ENCODE data around the gene BAZ2B.

The BAZ2B gene

DNA sequence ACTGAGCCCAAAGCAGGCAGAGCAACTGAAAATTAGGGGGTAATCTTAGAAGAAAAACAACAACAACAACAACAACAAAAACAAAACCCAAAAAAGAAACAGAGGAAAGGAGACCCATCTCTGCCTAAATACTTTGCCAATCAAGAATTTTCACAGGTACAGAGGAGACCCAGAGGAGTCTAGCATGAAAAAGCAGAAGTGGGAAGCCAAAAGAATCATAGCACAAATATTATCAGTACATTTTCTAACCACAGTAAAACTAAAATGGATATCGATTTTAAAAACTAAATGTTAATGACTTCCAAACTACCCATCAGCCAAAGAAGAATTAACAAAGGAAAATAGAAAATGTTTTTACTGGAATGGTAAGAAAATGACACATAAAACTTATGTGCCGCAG is 148.1 kb downstream of the BAZ2B start:
- no peak for DNase-seq

DNA sequence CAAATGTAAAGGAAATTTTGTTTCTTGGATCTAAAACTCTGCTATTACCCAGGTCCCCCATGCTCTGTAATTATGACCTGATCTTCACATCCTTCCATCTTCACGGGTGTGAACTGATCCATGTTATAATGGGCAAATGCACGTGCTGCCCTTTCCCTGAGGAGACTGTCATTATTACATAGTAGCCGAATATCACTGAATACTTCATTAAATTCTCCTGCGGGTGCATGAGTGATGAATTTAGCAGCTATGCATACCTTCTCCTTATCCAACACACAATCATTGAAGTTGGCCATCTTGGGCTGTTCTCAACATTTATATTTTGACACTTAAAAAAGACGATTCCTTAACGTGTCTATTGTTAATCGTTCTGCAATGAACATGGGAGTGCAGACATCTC is 153.4 kb downstream of the BAZ2B start:
- DNase-seq, result no peak

DNA sequence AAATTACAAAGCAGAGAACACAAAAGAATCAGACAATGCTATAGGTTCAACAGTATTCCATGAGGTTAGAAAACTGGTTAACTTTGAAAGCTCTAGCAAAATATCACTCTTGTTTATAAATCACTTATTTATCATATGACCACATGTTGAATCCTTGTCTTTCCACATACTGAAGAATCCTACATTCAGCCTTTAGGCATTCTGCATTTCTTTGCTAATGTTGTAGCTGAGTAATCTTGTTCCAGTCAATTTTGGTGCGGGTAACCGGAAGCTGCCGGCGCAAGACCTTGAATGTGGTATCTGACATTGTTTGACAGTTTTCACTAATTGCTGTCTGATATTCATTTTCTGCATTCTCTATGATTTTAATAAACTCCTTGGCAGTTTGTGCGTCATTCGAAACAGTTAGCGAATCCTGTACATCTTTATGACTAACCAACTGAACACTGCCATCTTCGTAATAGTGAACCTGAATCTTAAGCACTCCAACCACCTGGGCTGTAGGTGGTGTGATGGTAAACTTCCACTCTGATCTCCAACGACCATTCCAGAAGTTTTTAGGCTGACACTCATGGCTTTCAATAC is 154.1 kb downstream of the BAZ2B start:
- DNase-seq, result no peak

DNA sequence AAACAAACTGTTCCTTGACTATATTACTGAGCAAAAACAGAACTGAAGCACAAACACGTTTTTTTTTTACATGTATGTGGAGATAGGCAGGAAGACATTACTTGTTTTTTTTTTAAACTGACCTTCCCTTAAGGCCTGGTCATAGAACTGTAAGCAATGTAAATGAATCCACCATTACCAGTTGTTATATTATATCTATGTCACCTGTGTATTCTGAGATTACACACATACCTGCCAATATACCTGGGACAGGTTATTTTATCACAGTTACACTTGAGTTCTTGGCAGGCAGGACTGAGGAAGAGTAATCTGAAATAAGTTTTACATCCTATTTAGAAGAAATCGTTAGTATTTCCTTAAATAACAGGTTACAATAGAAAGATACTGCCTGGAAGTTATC is 155.3 kb downstream of the BAZ2B start:
- no peak for DNase-seq

DNA sequence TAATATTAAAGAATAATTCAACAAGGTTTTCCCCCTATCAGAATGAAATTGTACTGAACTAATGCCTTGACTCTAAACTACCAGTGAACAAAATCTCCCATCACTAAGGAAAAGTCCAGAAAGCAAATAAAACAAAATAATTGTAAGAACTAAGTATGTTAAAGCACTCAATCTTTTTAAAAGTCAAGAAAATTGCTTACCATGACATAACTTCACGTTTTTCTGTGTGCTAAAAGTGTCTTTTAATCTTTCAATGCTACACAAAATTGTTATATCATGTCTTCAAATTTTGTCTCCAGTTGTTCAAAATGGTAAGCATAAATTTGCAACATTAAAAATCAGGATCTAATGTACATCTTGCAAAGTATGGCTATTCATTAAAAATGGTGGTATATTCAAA is 156.1 kb downstream of the BAZ2B start:
- DNase-seq, result no peak

DNA sequence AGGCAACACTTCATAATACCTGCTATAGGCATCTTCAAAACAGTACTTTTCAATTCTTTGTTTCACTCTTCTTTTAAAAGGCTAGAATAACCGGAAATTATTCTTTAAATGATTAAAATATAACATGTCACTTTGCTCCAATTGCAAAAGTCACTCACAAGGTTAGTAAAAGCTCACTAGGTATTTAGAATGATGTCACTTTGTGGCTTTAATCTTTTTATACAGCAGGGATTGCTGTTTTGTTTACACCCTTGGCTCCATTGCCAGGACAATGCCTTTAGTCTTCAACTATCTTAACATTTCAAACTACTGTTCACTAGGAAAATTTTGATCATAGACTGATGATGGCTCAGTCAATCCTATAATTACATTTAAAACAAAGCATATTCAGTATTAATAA is 157.1 kb downstream of the BAZ2B start:
- no peak for DNase-seq

DNA sequence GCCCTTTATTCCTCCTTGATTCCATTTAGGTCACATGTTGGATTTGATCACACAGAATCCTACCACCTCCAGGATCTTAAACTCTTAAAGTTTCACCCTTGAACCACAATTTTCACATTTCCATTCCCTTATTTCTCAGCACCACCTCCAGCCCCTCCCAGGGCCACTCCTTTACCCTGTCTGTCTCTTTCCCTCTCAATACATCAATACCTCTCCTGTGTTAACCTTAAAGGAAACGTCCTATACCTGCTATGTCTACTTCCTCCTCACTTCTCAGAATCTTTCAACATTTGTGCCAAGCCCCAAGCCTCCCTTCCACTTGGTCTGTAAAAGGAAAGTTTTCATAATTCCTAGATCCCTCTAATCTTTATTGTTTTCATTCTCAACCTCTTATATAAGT is 158.8 kb downstream of the BAZ2B start:
- DNase-seq, result no peak

DNA sequence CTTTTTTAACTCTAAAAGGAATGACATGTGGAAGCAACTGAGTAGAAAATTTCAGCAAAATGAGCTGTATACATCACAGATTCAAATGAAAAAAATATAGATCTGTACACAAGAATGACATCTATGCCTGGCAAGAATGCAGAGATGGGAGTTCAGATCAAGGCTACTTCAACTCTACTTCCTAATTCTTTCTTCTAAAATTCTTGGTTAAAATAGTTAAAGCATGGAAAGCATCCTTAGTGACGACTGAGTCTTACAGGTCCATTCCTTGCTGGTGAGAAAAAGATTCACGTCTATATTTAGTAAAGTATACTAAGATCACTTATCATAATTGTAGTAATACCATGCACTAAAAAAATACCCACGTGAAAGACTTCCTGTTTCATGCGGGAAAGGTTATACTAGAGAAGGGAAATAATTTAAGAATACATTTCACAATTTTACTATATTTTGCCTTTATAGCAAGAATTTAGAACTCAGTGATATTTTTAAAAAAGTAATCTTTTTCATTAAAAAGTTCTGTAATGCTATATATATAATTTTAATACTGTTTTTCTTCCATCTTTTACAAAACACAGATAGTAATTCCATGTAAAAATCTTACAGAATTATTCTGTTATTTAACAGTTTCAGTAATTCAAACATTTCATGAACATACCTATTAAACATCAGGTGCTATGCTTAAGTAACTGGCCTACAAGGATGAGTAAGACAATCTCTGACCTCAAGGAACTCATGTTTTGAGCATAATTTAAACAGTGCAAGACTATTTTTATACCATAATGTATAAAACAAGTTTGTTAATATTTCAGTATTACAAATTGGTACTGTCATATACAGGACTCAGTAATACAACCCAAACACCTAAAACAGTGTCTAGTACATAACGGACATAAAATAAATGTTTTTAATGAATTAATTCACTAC is 159.6 kb downstream of the BAZ2B start:
- DNase-seq, result no peak

DNA sequence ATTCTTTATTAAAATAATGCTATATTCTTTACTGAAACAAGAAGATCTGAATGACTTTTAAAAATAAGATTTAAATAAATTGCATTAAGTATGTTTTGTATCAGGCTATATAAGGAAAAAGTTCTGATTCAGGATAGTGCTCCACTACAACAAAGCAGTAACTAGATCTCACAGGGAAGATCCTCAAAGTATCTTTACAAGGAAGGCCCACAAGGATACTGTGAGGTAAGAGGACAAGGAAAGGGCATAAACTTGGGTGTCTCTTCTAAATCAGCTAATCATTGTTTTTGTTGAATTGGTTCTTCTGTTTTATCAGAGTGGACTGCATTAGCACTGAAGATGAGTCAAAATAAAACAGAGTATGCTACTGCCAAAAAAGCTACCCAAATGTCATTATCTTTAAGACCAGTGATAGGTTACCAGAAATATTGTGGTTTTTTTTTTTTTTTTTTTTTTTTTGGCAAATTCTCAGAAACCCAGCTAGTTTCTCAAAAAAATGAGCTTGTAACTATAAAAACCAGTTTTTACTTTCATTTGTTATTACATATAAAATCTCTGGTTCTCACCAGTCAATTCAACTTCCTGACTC is 160.9 kb downstream of the BAZ2B start:
- DNase-seq, result no peak

DNA sequence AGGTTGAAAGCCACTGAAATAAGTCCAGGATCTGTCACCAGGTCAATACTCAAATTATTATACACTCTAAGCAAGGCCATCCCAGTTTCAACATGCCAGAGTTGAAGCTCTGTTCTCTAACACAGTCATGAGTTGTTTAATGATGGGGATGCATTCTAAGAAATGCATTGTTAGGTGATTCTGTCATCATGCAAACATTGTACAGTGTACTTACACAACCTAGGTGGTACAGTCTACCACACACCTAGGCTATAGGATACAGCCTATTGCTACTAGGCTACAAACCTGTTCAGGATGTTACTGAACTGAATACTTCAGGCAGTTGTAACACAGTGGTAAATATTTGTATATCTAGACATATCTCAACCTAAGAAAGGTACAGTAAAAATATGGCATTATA is 162.2 kb downstream of the BAZ2B start:
- no peak for DNase-seq

DNA sequence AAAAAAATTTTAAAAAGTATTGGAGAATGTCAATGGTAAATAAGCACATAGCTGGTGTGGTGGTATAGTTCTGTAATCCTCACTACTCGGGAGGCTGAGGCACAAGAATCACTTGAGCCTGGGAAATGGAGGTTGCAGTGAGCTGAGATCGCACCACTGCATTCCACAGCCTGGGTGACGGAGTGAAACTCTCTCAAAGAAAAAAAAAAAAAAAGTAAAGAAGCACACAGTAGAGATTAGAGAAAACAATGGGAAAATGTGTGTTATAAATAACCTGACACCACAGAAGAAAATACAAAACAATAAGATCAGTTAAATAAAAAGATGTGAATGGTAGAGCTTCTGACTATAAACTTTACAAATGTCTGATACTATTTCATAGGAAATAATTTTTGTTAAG is 166.2 kb downstream of the BAZ2B start:
- no peak for DNase-seq

DNA sequence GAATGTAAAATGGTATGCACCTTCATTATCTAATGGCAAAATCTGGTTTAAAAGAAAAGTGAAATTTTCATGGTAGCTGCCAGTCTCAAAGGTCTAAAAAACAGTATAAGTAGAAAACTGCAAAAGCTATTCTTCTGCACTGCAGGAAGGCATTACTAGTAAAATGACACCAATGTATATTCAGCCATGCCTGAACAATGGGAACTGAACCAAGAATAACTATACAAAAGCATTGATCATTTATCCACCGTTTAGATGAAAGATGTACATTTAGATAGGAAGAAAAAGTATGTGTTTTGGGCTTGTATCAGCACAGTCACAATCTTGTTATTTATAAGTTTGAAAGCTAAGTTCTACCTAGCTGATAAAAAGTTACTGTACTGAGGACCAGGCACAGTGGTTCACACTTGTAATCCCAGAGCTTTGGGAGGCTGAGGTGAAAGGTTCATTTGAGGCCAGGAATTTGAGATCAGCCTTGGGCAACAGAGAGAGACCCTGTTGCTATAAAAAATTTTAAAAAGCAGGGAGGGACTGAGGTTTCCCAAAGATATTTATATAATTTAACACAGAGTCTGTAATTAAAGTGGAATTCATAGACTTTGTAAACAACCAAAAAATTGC is 166.7 kb downstream of the BAZ2B start:
- no peak for DNase-seq

DNA sequence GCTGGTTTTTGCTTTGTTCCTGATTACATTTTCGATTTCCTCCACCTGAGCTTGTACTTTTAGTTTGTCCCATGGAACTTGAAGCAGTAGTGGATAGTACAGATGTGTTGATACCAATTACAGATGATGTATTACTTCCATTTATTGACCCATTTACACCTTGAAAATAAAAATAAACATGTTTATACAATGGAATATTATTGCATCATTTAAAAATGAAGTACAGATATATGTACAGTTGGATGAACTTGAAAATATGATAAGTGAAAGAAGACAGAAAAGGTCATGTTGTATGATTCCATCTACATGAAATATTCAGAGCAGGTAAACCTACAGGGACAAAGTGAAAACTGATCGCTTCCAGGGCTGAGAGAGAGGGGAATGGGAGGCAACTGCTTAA is 169.5 kb downstream of the BAZ2B start:
- DNase-seq, result no peak

DNA sequence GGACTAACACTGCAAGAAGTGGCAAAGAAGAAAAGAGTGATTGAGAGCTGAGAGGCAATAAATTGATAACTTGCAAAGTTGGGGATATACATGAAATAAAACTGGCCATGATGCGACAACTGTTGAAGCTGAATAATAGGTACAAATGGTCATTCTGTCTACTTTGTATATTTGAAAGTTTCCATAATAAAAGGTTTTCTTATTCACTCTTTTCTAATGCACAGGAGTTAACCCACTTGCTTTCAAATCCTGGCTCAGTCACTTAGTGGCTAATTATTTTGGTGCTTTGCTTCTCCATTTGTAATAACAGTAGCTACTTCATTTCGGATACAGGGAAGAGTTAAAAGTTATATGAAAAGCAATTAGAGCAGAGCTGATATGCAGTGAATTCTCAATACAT is 170.1 kb downstream of the BAZ2B start:
- DNase-seq, result no peak

DNA sequence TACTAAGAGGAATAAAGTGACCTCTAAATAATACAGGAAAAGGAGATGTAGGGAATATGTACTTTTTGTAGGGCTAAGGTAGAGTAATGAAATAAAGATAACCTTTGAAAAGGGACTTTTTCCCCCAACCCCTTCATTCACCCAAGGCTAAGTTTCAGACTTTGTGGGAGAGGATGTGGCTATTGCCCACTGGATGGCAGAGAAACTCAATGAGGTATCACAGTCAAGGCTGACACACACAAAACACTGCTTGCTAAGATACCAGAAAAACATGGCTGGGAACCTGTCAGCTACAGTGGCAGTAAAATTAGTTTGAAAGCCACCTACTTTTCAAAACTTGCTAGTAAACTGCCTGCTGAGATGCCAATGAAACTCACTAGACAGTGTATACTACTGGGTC is 171.0 kb downstream of the BAZ2B start:
- no peak for DNase-seq

DNA sequence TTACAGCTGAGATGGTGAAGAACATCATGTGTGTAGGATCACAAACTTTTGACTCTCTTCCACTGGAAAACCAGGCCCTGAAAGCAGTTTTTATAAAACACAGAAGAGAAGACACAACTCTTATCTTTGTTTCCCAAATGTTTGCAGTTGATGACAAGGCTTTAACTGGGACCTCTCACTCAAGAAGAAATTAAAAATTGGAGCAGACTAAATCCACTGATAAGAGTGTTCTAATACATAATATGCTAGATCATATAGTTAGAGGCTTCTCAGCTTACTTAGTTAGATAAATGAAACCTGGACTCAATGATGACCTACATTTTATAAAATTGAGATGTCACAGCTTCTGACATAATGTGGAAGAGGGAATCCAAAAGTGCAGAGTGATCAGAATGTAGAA is 171.6 kb downstream of the BAZ2B start:
- DNase-seq, result no peak

DNA sequence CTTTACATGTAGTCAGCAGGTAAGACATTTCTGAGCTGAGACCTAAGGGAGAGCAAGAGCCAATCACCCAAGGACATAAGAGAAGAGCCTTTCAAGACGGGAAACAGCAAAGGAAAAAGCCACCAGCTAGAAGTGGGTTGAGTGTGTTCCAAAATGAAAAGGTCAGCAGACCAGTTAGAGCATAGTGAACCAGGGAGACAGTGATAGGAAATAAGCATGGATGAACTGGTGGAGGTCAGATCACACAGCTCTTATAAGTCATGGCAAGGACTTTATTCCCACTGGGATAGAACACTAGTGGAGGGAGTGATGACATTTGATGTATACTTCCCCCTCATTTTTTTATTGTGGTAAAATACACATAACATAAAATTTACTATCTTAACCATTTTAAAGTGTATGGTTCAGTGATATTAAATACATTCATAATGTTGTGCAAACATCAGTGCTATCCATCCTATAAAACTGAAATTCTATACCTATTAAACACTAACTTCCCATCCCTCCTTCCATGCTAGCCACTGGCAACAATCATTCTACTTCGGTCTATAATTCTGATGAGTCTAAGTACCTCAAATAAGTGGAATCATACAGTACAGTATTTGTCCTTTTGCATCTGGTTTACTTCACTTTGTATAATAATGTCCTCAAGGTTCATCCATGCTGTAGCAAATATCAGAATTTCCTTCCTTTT is 174.0 kb downstream of the BAZ2B start:
- DNase-seq, result no peak

DNA sequence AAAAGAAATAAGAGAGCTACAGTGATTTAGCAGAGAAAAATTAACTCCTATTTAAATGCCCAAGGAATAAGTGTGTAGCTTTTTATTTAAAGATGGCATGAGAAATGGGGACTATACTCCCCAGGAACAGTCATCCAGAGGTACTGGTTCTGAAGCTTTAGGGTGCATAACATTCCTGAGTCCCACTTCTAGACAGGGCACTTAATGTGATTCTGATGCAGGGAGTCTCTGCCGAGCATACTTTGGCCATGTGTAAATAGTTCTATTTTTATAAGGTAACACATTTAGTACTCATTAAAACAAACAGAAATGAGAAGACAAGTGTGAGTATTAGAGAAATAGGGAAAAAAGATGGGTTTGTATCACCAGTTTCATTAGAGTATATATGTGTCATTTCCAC is 175.2 kb downstream of the BAZ2B start:
- DNase-seq, result no peak

DNA sequence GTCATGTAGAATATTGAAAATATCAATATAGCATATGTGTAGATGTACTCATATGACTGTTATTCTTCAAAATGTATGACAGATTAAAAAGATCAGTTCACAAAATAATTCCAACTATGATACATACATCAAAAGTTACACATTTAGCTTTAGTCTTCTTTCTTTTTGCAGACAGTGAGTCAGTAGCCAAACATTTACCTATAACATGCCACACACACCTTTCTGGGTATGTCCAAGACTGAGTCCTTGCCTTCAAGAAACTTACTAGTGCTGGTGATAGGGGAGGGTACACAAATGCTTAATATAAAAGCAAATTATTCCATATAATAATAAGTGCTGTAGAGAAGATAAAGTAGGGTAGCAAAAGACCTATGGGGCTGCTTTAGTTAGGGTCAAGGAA is 176.9 kb downstream of the BAZ2B start:
- DNase-seq, result no peak

DNA sequence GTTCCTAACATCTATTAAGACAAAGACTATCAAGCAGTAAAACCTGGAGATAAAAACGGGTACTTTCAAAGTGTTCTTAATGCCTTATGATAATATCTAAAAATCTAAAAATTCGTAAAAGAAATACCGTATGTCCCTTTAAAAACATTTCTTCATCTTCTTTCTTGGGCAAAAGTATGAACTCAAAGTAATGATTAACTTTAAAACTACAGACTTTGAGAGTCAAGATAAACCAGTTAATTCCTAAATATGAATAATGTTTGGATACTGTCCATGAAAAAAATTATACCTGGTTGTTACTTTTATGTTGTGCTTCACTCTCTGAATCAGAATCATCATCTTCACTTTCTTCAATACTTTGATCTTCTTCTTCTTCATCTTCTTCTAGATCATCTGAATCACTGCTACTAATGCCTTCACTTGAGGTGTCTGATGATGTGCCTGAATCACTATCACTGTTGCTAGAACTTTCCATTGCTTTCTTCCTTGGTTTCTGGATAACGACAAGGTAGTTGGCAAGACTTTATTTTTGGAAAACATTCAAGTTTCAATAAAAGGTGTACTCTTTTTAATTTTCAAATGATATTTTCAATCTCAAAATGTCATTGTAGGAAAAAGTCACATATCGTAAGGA is 177.5 kb downstream of the BAZ2B start:
- DNase-seq, result no peak

DNA sequence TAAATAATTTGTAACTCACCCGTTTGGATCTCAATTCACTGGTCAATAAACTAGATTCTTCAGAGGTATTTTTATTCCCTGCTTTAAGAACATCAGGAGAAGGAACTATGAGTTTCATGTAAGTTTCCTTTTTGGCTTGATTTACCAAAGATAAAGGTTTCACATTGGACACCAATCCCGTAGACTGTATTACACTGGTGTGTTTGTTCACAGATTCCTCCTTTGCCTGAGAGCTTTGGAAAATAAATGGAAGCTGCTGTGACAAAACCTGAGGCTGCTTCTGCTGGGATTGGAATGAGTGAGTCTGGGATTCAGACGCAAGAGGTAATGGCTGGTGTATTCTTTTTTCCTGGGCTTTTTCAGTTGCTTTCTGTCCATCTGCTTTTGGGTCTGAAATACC is 178.1 kb downstream of the BAZ2B start:
- DNase-seq, result no peak

All from anterior cingulate cortex (tissue), 58 donors.